ENCODE results near the gene SLC30A4. TPM values are rescaled to one million over a fixed set of nuclear protein-coding genes. Genes with fewer than 3 reads are reported as not detected.
"Not testable (repeated sequence)": the region's sequence is repeated elsewhere in the genome, so short reads cannot be mapped to it uniquely, and the experiment has no call there.

The SLC30A4 gene
- total and polyA plus RNA-seq, 4 donors: 1.0 to 7.8 (median 2.9) TPM

GRCh38 chr15:45539680-45540079 lies 17.1 kb upstream of the SLC30A4 start:
- no peak for TF ChIP-seq CTCF (IDR thresholded peaks at IDR 0.05; ENCODE audit: control extremely low read depth, extremely low read depth)
- H3K27ac ChIP-seq (ENCODE audit: low read depth in 1 of 2, low read length in 1 of 2): no peak overlapping the region
- no peak overlapping the region for H3K9ac ChIP-seq (ENCODE audit: insufficient read depth in 1 of 2, low read length in 2 of 2)

GRCh38 chr15:45536934-45537333 lies 14.4 kb upstream of the SLC30A4 start:
- Histone ChIP-seq H3K27me3 (ENCODE audit: control insufficient read depth in 3 of 3, insufficient read depth in 3 of 3, low read length in 2 of 3) (no peaks in the 10 kb centered on the region), H3K4me3 (no peak overlapping the region), H3K9ac (ENCODE audit: insufficient read depth in 1 of 2, low read length in 2 of 2) (no peak overlapping the region), H3K9me3 (ENCODE audit: control insufficient read depth in 4 of 4, insufficient read depth in 3 of 4, low read length in 3 of 4) (no peaks in the 10 kb centered on the region), H3K36me3 (ENCODE audit: control insufficient read depth in 4 of 4, insufficient read depth in 4 of 4, low read length in 4 of 4) (no peaks in the 10 kb centered on the region), H3K4me1 (ENCODE audit: control insufficient read depth in 5 of 5, insufficient read depth in 5 of 5, low read length in 5 of 5) (no peaks in the 10 kb centered on the region), H3K27ac (ENCODE audit: low read depth in 1 of 2, low read length in 1 of 2) (no peak overlapping the region)
- DNase-seq (no peak), ATAC-seq (ENCODE audit: insufficient read depth, low FRiP score) (no peak)
- 51 to 58% methylated on average over 3 of the region's 3 CpGs for WGBS, 2 donors
- no peak for TF ChIP-seq CTCF (IDR thresholded peaks at IDR 0.05; ENCODE audit: control extremely low read depth, extremely low read depth)

More at GRCh38 chr15:45539680-45540079, 17.1 kb upstream of the SLC30A4 start:
- Histone ChIP-seq H3K27me3 (ENCODE audit: control insufficient read depth in 3 of 3, insufficient read depth in 3 of 3, low read length in 2 of 3) (no peaks in the 10 kb centered on the region), H3K36me3 (ENCODE audit: control insufficient read depth in 4 of 4, insufficient read depth in 4 of 4, low read length in 4 of 4) (no peaks in the 10 kb centered on the region), H3K9me3 (ENCODE audit: control insufficient read depth in 4 of 4, insufficient read depth in 3 of 4, low read length in 3 of 4) (no peaks in the 10 kb centered on the region), H3K4me1 (ENCODE audit: control insufficient read depth in 5 of 5, insufficient read depth in 5 of 5, low read length in 5 of 5) (no peaks in the 10 kb centered on the region), H3K4me3 (no peak overlapping the region)
- WGBS, 2 donors: 90 to 95% methylated on average over 3 of the region's 3 CpGs
- DNase-seq (no peak), ATAC-seq (ENCODE audit: insufficient read depth, low FRiP score) (no peak)

- Histone ChIP-seq H3K9me3 (ENCODE audit: control insufficient read depth in 4 of 4, insufficient read depth in 3 of 4, low read length in 3 of 4) (no peaks in the 10 kb centered on the region), H3K4me3 (no peak overlapping the region), H3K36me3 (ENCODE audit: control insufficient read depth in 4 of 4, insufficient read depth in 4 of 4, low read length in 4 of 4) (no peaks in the 10 kb centered on the region), H3K27ac (ENCODE audit: low read depth in 1 of 2, low read length in 1 of 2) (no peak overlapping the region), H3K27me3 (ENCODE audit: control insufficient read depth in 3 of 3, insufficient read depth in 3 of 3, low read length in 2 of 3) (no peaks in the 10 kb centered on the region), H3K9ac (ENCODE audit: insufficient read depth in 1 of 2, low read length in 2 of 2) (no peak overlapping the region), H3K4me1 (ENCODE audit: control insufficient read depth in 5 of 5, insufficient read depth in 5 of 5, low read length in 5 of 5) (no peaks in the 10 kb centered on the region)
- 97 to 98% methylated on average over 2 of the region's 2 CpGs for WGBS, 2 donors
- DNase-seq: peak; percentile 7 to 41 (median 18)
- no peak for TF ChIP-seq CTCF (IDR thresholded peaks at IDR 0.05; ENCODE audit: control extremely low read depth, extremely low read depth)
- no peak for ATAC-seq (ENCODE audit: insufficient read depth, low FRiP score)
These were observed 13.0 kb upstream of the SLC30A4 start for GRCh38 chr15:45535486-45536042.

- no peak for TF ChIP-seq CTCF (IDR thresholded peaks at IDR 0.05; ENCODE audit: control extremely low read depth, extremely low read depth)
- ATAC-seq (ENCODE audit: insufficient read depth, low FRiP score) (no peak), DNase-seq (no peak)
- Histone ChIP-seq H3K9me3 (ENCODE audit: control insufficient read depth in 4 of 4, insufficient read depth in 3 of 4, low read length in 3 of 4) (no peaks in the 10 kb centered on the region), H3K4me1 (ENCODE audit: control insufficient read depth in 5 of 5, insufficient read depth in 5 of 5, low read length in 5 of 5) (no peaks in the 10 kb centered on the region), H3K9ac (ENCODE audit: insufficient read depth in 1 of 2, low read length in 2 of 2) (no peak overlapping the region), H3K27ac (ENCODE audit: low read depth in 1 of 2, low read length in 1 of 2) (no peak overlapping the region), H3K36me3 (ENCODE audit: control insufficient read depth in 4 of 4, insufficient read depth in 4 of 4, low read length in 4 of 4) (no peaks in the 10 kb centered on the region), H3K27me3 (ENCODE audit: control insufficient read depth in 3 of 3, insufficient read depth in 3 of 3, low read length in 2 of 3) (no peaks in the 10 kb centered on the region), H3K4me3 (no peak overlapping the region)
- WGBS, 2 donors: 82 to 84% methylated on average over 1 of the region's 1 CpG
These were observed 12.3 kb upstream of the SLC30A4 start for GRCh38 chr15:45534821-45535220.

GRCh38 chr15:45532892-45533291 lies 10.3 kb upstream of the SLC30A4 start:
- H3K4me1 ChIP-seq (ENCODE audit: control insufficient read depth in 5 of 5, insufficient read depth in 5 of 5, low read length in 5 of 5); H3K27me3 ChIP-seq (ENCODE audit: control insufficient read depth in 3 of 3, insufficient read depth in 3 of 3, low read length in 2 of 3); ATAC-seq (ENCODE audit: insufficient read depth, low FRiP score); H3K4me3 ChIP-seq; DNase-seq; H3K9me3 ChIP-seq (ENCODE audit: control insufficient read depth in 4 of 4, insufficient read depth in 3 of 4, low read length in 3 of 4); H3K36me3 ChIP-seq (ENCODE audit: control insufficient read depth in 4 of 4, insufficient read depth in 4 of 4, low read length in 4 of 4); H3K9ac ChIP-seq (ENCODE audit: insufficient read depth in 1 of 2, low read length in 2 of 2); H3K27ac ChIP-seq (ENCODE audit: low read depth in 1 of 2, low read length in 1 of 2): not testable (repeated sequence)
- 88 to 89% methylated on average over 3 of the region's 3 CpGs for WGBS, 2 donors

Measured in lung (tissue), 12 donors.